ENCODE results near the gene IGSF21. TPM values are rescaled to one million over a fixed set of nuclear protein-coding genes. Genes with fewer than 3 reads are reported as not detected.

The IGSF21 gene
- total RNA-seq, 1 donor: not detected

DNA sequence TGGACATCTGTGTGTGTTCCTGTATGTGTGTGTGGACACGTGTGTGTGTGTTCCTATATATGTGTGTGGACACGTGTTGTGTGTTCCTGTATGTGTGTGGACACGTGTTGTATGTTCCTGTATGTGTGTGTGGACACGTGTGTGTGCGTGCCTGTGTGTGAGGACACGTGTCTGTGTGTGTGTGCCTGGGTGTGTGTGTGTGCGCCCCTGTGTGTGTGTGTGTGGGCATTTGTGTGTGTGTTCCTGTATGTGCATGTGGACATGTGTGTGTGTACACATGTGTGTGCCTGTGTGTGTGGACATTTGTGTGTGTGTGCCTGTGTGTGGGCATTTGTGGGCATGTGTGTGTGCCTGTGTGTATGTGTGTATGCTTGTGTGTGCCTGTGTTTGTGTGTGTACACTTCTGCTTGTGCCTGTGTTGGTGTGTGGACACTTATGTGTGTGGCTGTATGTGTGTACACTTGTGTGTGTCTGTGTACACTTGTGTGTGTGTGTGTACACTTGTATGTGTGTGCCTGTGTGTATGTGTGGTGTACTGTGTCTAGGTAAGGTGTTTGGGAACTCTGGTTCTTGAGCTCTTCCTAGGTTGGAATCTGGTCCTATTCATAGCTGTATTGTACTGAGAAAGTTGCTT lies 3.7 kb upstream of the IGSF21 start:
- TF ChIP-seq, protein P1, sequence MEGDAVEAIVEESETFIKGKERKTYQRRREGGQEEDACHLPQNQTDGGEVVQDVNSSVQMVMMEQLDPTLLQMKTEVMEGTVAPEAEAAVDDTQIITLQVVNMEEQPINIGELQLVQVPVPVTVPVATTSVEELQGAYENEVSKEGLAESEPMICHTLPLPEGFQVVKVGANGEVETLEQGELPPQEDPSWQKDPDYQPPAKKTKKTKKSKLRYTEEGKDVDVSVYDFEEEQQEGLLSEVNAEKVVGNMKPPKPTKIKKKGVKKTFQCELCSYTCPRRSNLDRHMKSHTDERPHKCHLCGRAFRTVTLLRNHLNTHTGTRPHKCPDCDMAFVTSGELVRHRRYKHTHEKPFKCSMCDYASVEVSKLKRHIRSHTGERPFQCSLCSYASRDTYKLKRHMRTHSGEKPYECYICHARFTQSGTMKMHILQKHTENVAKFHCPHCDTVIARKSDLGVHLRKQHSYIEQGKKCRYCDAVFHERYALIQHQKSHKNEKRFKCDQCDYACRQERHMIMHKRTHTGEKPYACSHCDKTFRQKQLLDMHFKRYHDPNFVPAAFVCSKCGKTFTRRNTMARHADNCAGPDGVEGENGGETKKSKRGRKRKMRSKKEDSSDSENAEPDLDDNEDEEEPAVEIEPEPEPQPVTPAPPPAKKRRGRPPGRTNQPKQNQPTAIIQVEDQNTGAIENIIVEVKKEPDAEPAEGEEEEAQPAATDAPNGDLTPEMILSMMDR (IDR thresholded peaks at IDR 0.05; ENCODE audit: insufficient read depth, low read length): no peak
- no peak overlapping the region for H3K4me3 ChIP-seq (ENCODE audit: low read depth, low read length)
- no peak for DNase-seq (ENCODE audit: low read depth)

- TF ChIP-seq, protein P1 (IDR thresholded peaks at IDR 0.05; ENCODE audit: insufficient read depth, low read length): no peak
- H3K4me3 ChIP-seq (ENCODE audit: low read depth, low read length): no peak overlapping the region
- DNase-seq (ENCODE audit: low read depth): no peak
These were observed 3.0 kb upstream of the IGSF21 start for GRCh38 chr1:18104546-18105100.

GRCh38 chr1:18105196-18105595 lies 2.4 kb upstream of the IGSF21 start:
- TF ChIP-seq, protein P1 (IDR thresholded peaks at IDR 0.05; ENCODE audit: insufficient read depth, low read length): no peak
- H3K4me3 ChIP-seq (ENCODE audit: low read depth, low read length): no peak overlapping the region
- no peak for DNase-seq (ENCODE audit: low read depth)

GRCh38 chr1:18108299-18109057 lies 880 bp downstream of the IGSF21 start:
- H3K4me3 ChIP-seq (ENCODE audit: low read depth, low read length): no peak overlapping the region
- TF ChIP-seq, protein P1 (IDR thresholded peaks at IDR 0.05; ENCODE audit: insufficient read depth, low read length): no peak
- no peak for DNase-seq (ENCODE audit: low read depth)

DNA sequence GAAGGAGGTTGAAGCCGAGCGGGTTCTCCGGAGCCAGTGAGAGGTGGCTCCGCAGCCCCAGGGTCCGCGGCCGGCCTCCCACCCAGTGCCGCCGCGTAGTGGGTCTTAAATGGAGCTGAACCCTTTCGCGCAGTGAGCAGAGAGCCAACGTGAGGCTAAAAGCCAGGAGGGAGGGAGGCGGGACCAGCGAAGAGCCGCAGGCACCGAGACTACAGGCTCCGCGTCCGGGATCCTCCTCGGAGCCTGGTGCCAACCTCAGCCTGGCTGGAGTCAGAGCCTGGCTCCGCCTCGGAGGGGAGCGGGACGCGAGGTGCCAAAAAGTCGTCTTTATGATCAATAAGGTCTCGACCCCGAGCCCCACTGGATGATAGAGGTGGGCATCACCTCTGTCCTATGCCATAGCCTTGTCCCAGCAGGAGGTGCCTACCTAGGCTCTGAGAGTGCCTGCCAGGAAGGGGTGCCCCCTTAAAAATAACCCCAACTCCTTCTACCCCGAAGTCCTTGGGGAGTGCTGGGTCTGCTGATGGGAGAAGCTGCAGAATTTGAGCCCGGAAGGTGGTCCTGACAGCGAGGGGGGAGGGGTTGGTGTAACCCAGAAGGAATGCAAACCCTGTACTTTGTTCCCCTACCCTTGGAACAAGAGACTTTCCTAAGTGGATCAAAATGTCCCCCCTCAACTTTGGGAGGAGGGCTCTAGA lies 1.6 kb downstream of the IGSF21 start:
- no peak overlapping the region for H3K4me3 ChIP-seq (ENCODE audit: low read depth, low read length)
- TF ChIP-seq, protein P1 (IDR thresholded peaks at IDR 0.05; ENCODE audit: insufficient read depth, low read length): no peak
- no peak for DNase-seq (ENCODE audit: low read depth)

DNA sequence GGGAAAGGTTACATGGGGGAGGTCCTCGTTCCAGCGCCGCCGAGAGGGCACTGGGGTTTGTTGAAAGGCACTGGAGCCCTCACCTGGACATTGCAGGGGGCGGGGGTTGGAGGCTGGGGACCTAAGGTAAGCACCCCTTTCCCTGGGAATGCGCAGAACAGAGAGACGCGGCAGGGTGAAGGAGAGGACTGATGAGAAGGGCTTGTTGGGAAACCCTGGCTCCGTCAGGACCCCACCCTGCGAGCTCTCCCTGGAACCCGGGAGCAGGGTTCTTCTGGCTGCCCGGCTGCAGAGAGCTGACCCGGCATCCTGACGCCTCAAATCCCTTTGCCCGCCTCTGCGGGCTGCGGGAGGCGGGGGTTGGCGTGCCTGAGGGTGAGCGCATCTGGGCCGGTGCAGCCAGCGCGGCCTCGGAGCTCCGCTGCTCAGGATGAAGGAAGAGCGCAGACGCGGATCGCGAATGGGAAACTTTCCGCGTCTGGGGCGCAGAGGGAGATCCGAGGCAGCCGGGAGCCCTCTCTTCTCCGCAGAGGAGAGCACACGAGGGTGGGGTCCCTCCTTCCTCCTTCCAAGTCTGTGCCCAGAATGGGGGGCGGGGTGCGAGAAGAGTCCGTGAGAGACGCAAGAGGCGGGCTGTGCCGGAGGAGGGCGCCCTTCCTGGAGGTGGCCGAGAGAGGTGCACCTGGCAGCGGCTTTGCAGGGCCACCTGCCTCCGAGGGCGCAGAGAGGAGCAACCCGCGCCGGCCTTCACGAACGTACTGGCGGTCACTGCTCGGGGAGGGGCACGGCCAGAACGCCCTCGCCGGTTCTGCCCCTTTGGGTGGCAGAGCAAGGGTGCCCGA lies 2.4 kb downstream of the IGSF21 start:
- TF ChIP-seq, protein P1 (IDR thresholded peaks at IDR 0.05; ENCODE audit: insufficient read depth, low read length): no peak
- H3K4me3 ChIP-seq (ENCODE audit: low read depth, low read length): no peak overlapping the region
- no peak for DNase-seq (ENCODE audit: low read depth)

All from fibroblast of the aortic adventitia (primary cell).